Activated T-helper 1 cell treated with anti-CD3 and anti-CD28 coated beads, Interleukin-2, amount 50 U/mL, for 16 hours (primary cell): ENCODE data around the gene ADORA1.

Source experiments
- DNase-seq, 2 donors: peaks; one replicate each; pipeline ENCODE4 v3.0.0-alpha.2; 2020; ENCODE audit warnings: low read depth in 1 of 2, low spot score in 1 of 2

The ADORA1 gene

GRCh38 chr1:203140743-203141520 is 13.4 kb downstream of the ADORA1 start:
- no peak for DNase-seq

GRCh38 chr1:203142124-203142523 is 14.6 kb downstream of the ADORA1 start:
- DNase-seq, result no peak

- no peak for DNase-seq
Measured at GRCh38 chr1:203142684-203143408, 15.3 kb downstream of the ADORA1 start.

GRCh38 chr1:203143641-203144040 is 16.1 kb downstream of the ADORA1 start:
- DNase-seq, result no peak

GRCh38 chr1:203144661-203145060 is 17.1 kb downstream of the ADORA1 start:
- DNase-seq, result no peak

GRCh38 chr1:203145321-203146041 is 18.0 kb downstream of the ADORA1 start:
- no peak for DNase-seq

GRCh38 chr1:203146042-203146369 is 18.5 kb downstream of the ADORA1 start:
- no peak for DNase-seq

- no peak for DNase-seq
Measured at GRCh38 chr1:203146537-203146936, 19.0 kb downstream of the ADORA1 start.

- no peak for DNase-seq
Measured at GRCh38 chr1:203147376-203147775, 19.9 kb downstream of the ADORA1 start.

GRCh38 chr1:203148127-203148526 is 20.6 kb downstream of the ADORA1 start:
- no peak for DNase-seq

GRCh38 chr1:203148579-203148978 is 21.1 kb downstream of the ADORA1 start:
- no peak for DNase-seq

GRCh38 chr1:203149188-203149840 is 21.8 kb downstream of the ADORA1 start:
- no peak for DNase-seq

GRCh38 chr1:203150511-203151297 is 23.2 kb downstream of the ADORA1 start:
- DNase-seq, result no peak

GRCh38 chr1:203151362-203152157 is 24.0 kb downstream of the ADORA1 start:
- DNase-seq, result no peak

GRCh38 chr1:203152158-203153034 is 24.9 kb downstream of the ADORA1 start:
- no peak for DNase-seq

- DNase-seq, result no peak
Measured at GRCh38 chr1:203153051-203153988, 25.8 kb downstream of the ADORA1 start.

- no peak for DNase-seq
Measured at GRCh38 chr1:203153989-203154821, 26.7 kb downstream of the ADORA1 start.
